GM10266 (cell line): ENCODE results near the gene APOBEC3F.
A peak's percentile ranks its signal among the peaks of the same experiment; 100 is the strongest.

Experiments
- DNase-seq: peaks from one replicate; pipeline ENCODE4 v3.0.0; 2012; ENCODE audit errors: extremely low spot score
- CTCF ChIP-seq: IDR thresholded peaks from 2 replicates; pipeline ENCODE4 v1.5.1; 2012; ENCODE audit warnings: mild to moderate bottlenecking, low read depth; ENCODE audit not compliant: control insufficient read depth, insufficient read depth; ENCODE audit errors: missing control alignments

APOBEC3F gene

GRCh38 chr22:39095971-39096370, 55.3 kb downstream of the APOBEC3F start:
- DNase-seq = no peak
- TF ChIP-seq CTCF = no peak

- DNase-seq = peak; percentile 54
- no peak for TF ChIP-seq CTCF
Measured at GRCh38 chr22:39097098-39098020, 56.7 kb downstream of the APOBEC3F start, which contains the start of gene APOBEC3H. Gene APOBEC3H, plus strand, starts transcription at chr22:39097244. Its CDS starts 3,035 bp downstream, at chr22:39100279.

- TF ChIP-seq CTCF = no peak
Measured at GRCh38 chr22:39098026-39098425, 57.4 kb downstream of the APOBEC3F start.

GRCh38 chr22:39098576-39098975, 57.9 kb downstream of the APOBEC3F start:
- no peak for DNase-seq
- no peak for TF ChIP-seq CTCF

More at GRCh38 chr22:39098026-39098425, 57.4 kb downstream of the APOBEC3F start:
- DNase-seq = peak; percentile 58

- TF ChIP-seq CTCF = no peak
- DNase-seq = no peak
Measured at GRCh38 chr22:39101226-39101625, 60.6 kb downstream of the APOBEC3F start.

- TF ChIP-seq CTCF = no peak
- DNase-seq = no peak
Measured at GRCh38 chr22:39103431-39103830, 62.8 kb downstream of the APOBEC3F start.
